HUES6 (cell line): ENCODE results near the gene WBP2.
"Not testable (repeated sequence)": the region's sequence is repeated elsewhere in the genome, so short reads cannot be mapped to it uniquely, and the experiment has no call there.

Source experiments
- H3K27ac ChIP-seq: 2 replicates; pipeline ENCODE4 v1.7.0; 2013; ENCODE audit warnings: low read depth, mild to moderate bottlenecking, low read length, inconsistent platforms
- H3K27me3 ChIP-seq: 2 replicates; pipeline ENCODE4 v1.6.1; 2013; ENCODE audit warnings: low read length; ENCODE audit not compliant: control insufficient read depth, insufficient read depth
- H3K36me3 ChIP-seq: 2 replicates; pipeline ENCODE4 v1.6.1; 2013; ENCODE audit warnings: low read length; ENCODE audit not compliant: control insufficient read depth, insufficient read depth
- H3K4me1 ChIP-seq: 2 replicates; pipeline ENCODE4 v1.6.1; 2013; ENCODE audit warnings: low read length; ENCODE audit not compliant: control insufficient read depth, insufficient read depth
- H3K4me3 ChIP-seq: 2 replicates; pipeline ENCODE4 v1.5.1; 2013; ENCODE audit warnings: low read depth, low read length
- H3K9ac ChIP-seq: one replicate; pipeline ENCODE4 v1.6.1; 2013; ENCODE audit warnings: mild to moderate bottlenecking, low read length
- H3K9me3 ChIP-seq: 2 replicates; pipeline ENCODE4 v1.6.1; 2013; ENCODE audit warnings: low read depth, low read length; ENCODE audit not compliant: control insufficient read depth, insufficient read depth

Gene WBP2

DNA sequence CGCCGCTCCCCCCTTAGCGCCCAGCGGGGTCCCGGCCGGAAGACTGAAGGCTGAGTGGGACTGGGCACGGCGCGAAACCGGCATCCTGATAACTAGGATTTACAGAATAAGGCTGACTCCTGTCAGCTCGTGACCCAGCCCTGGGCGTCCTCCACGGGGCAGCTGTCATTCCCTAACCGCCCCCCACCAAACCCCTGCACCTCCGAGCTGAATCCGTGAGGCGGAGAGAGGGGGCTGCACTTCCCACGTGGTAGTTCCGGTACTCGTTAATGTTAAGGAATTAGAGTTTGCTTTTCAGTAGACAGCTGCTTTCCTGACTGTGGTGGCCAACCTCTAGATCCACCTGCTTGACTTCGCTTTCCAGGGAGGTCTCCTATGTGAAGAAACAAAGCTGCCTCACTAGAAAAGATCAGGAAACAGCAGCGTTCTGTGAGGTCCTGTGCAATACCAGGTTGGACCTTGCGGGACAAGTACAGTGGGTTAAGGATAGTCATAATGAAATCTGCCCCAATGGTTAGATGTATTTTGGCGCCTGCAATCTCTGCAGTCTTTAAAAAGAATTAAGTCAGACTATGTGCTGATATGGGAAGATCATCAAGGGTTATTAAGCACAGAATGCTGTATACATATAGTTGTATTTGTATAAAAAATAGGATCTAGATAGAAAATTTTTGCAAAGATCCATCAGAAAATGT, 1.1 kb upstream of the WBP2 start:
- Histone ChIP-seq H3K9ac (peak overlapping the region; percentile 84), H3K36me3 (peaks cover 5% of the 10 kb centered on the region), H3K9me3 (no peaks in the 10 kb centered on the region), H3K4me1 (peaks cover 7% of the 10 kb centered on the region), H3K27ac (peak overlapping the region; percentile 65), H3K4me3 (peak overlapping the region; percentile 84), H3K27me3 (no peaks in the 10 kb centered on the region)

DNA sequence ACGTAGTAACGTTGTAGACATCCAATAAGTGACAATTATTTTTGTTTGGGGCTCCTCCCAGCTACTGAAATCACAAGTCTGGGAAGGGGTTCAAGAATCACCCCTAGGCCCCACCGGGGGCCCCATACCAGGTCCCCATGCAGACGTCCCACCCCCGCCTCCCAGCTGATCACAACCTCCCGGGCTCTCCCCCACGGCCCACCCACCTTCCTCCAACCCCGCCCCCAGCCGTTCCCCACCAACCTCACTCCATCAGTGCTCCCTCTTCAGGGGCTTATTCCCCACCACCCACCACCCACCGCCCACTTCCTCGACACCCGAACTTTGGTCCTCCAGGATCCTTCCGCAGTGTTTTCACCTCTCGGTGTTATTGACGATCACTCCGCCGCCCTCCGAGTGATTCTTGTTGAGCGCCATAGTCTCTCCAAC, 240 bp downstream of the WBP2 start:
- Histone ChIP-seq H3K9ac (peak overlapping the region; percentile 58), H3K4me3 (peak overlapping the region; percentile 84), H3K27me3 (no peaks in the 10 kb centered on the region), H3K4me1 (peaks cover 7% of the 10 kb centered on the region), H3K27ac (peak overlapping the region; percentile 0; the same call in 1 of the 2 replicates), H3K36me3 (peaks cover 15% of the 10 kb centered on the region), H3K9me3 (no peaks in the 10 kb centered on the region)

- Histone ChIP-seq H3K9ac (peak overlapping the region; percentile 58), H3K4me3 (peak overlapping the region; percentile 84), H3K4me1 (peaks cover 7% of the 10 kb centered on the region), H3K27me3 (no peaks in the 10 kb centered on the region), H3K36me3 (peaks cover 22% of the 10 kb centered on the region), H3K9me3 (no peaks in the 10 kb centered on the region), H3K27ac (peak overlapping the region; percentile 0; the same call in 1 of the 2 replicates)
Measured at GRCh38 chr17:75854101-75854748, 910 bp downstream of the WBP2 start.

GRCh38 chr17:75853433-75853832, 1.7 kb downstream of the WBP2 start:
- Histone ChIP-seq H3K9me3 (no peaks in the 10 kb centered on the region), H3K27me3 (no peaks in the 10 kb centered on the region), H3K4me1 (peaks cover 10% of the 10 kb centered on the region), H3K36me3 (peaks cover 29% of the 10 kb centered on the region), H3K9ac (no peak overlapping the region), H3K4me3 (no peak overlapping the region), H3K27ac (no peak overlapping the region)

DNA sequence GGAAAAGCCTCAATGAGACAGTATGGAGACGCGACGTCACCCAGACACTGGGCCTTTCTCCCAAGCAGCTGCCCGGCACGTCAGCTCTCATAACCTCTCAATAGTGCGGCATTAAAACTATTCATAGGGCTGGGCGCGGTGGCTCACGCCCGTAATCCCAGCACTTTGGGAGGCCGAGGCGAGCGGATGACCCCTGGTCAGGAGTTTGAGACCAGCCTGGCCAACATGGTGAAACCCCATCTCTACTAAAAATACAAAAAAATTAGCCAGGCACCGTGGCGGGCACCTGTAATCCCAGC, 3.5 kb downstream of the WBP2 start:
- not testable (repeated sequence) for H3K9me3 ChIP-seq, H3K27me3 ChIP-seq, H3K27ac ChIP-seq, H3K9ac ChIP-seq, H3K4me3 ChIP-seq
- Histone ChIP-seq H3K4me1 (peaks cover 10% of the 10 kb centered on the region), H3K36me3 (peaks cover 46% of the 10 kb centered on the region)

DNA sequence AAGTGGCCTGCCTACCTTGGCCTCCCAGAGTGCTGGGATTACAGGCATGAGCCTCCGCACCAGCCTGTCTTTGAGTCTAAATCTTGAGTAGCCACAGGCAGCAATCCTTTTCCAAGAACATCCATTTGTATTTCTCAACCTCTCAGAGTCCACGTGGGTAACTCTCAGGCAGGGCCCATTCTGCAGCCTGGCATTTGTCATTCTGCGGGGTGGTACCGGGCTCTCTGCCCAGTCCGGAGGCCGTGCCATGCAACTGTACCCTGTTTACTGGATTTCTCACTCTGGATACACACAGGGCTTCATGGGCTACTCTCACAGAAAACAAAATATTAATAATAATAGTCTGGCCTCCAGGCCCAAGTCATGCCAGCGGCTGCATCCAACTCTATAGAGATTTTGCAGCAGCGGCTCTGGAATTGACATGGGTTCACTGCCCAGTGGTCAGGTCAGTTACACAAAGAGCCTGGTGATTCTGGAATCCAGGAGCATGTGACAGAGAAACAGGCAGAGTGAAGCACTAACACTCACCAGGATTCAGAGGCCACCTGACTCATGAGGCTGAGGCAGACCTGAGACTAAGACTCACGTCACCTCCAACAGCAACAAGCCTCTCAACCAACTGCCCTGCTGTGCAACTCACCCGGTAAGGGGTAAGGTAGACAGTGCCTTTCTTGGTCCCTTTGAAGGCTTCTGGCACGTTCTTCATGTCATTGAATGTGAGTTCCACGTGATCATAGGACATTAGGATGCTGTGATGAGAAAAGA, 4.0 kb downstream of the WBP2 start:
- Histone ChIP-seq H3K9ac (no peak overlapping the region), H3K36me3 (peaks cover 51% of the 10 kb centered on the region), H3K4me3 (no peak overlapping the region), H3K27me3 (no peaks in the 10 kb centered on the region), H3K9me3 (no peaks in the 10 kb centered on the region), H3K4me1 (peaks cover 12% of the 10 kb centered on the region), H3K27ac (no peak overlapping the region)

DNA sequence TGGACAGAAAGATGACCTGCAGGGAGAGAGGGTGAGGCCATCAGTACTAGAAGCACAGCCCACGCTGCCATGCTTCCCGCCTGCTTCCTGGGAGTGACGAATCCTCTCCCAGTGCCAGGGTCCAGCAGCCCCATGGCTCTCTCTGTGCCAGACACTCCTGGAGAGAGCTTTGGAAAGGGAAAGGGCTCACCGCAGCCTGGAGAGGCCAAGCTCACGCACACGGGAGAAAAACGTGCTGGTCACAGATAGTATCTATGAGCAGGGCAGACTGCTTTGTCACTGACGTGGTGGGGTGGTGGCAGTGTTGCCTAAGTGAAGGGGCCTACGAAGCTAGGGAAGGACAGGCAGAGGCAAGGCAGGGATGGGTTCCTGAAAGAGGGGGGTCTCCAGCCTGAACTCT, 5.4 kb downstream of the WBP2 start:
- H3K9ac ChIP-seq, result no peak overlapping the region
- no peak overlapping the region for H3K27ac ChIP-seq
- no peaks in the 10 kb centered on the region for H3K9me3 ChIP-seq
- no peak overlapping the region for H3K4me3 ChIP-seq
- no peaks in the 10 kb centered on the region for H3K27me3 ChIP-seq
- H3K4me1 ChIP-seq, result peaks cover 25% of the 10 kb centered on the region
- peaks cover 54% of the 10 kb centered on the region for H3K36me3 ChIP-seq

GRCh38 chr17:75849279-75849646, 5.9 kb downstream of the WBP2 start:
- H3K27ac ChIP-seq, result no peak overlapping the region
- H3K36me3 ChIP-seq, result peaks cover 54% of the 10 kb centered on the region
- H3K9me3 ChIP-seq, result no peaks in the 10 kb centered on the region
- H3K27me3 ChIP-seq, result no peaks in the 10 kb centered on the region
- peaks cover 24% of the 10 kb centered on the region for H3K4me1 ChIP-seq
- no peak overlapping the region for H3K4me3 ChIP-seq
- no peak overlapping the region for H3K9ac ChIP-seq

DNA sequence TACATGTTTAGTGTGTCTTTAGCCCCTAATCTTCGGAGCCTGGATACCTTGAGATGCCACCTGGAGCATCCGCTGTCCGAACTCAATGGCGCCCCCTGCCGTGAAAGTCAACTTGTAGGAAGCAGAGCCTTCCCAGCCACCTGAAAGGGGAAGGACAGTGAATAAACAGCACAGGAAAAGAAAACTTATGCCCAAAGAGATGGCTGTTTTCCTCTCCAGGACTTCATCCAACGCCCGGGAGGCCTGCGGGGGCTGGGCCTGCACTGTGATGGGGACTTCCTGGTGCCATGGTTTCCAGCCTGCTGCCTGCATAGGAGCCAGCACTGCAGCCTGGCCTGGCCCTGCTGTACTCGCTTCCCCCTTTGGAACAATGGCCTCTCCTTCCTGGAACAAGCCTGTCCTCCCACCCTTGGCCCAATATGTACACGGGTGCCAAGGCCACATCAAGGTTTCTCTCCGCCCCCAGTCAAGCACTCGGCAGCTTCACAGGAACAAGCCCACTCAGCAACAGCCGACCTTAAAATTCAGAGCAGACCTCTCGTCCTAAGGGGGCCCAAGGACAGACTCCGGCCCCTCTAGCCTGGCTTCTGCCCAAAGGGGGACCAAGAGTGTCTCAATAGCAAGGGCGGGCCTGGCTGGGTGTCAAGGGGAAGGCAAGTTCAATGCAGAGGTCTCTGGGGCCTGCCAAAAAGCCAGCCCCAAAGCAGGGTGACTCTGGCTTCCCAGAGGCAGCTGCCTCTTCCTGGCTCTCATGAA, 6.4 kb downstream of the WBP2 start:
- Histone ChIP-seq H3K36me3 (peaks cover 54% of the 10 kb centered on the region), H3K9ac (no peak overlapping the region), H3K27me3 (no peaks in the 10 kb centered on the region), H3K27ac (no peak overlapping the region), H3K9me3 (no peaks in the 10 kb centered on the region), H3K4me1 (peaks cover 26% of the 10 kb centered on the region), H3K4me3 (no peak overlapping the region)

GRCh38 chr17:75847614-75848522, 7.3 kb downstream of the WBP2 start:
- peaks cover 27% of the 10 kb centered on the region for H3K4me1 ChIP-seq
- no peak overlapping the region for H3K27ac ChIP-seq
- H3K9ac ChIP-seq, result no peak overlapping the region
- no peak overlapping the region for H3K4me3 ChIP-seq
- H3K27me3 ChIP-seq, result no peaks in the 10 kb centered on the region
- H3K36me3 ChIP-seq, result peaks cover 54% of the 10 kb centered on the region
- H3K9me3 ChIP-seq, result no peaks in the 10 kb centered on the region
